Osteoblast (primary cell): ENCODE measurements around the gene SPINT1. TPM values are rescaled to one million over a fixed set of nuclear protein-coding genes. Genes with fewer than 3 reads are reported as not detected.

Source experiments
- DNase-seq: peaks from one replicate; pipeline ENCODE4 v3.0.0; 2011; ENCODE audit warnings: low spot score, mixed read lengths; ENCODE audit not compliant: insufficient read length; ENCODE audit errors: missing footprints
- H2AFZ ChIP-seq: 2 replicates; pipeline ENCODE4 v1.6.0; 2011; ENCODE audit warnings: mild to moderate bottlenecking, low read length
- H3K27ac ChIP-seq: 2 replicates; pipeline ENCODE4 v1.5.1; 2011; ENCODE audit warnings: mild to moderate bottlenecking, low read depth, low read length, moderate library complexity
- H3K27me3 ChIP-seq: 2 replicates; pipeline ENCODE4 v1.6.0; 2012; ENCODE audit warnings: mild to moderate bottlenecking, control low read depth, inconsistent platforms, low read length, moderate library complexity; ENCODE audit not compliant: insufficient read depth
- H3K36me3 ChIP-seq: 2 replicates; pipeline ENCODE4 v1.5.1; 2011; ENCODE audit warnings: mild to moderate bottlenecking, low read length, control low read depth, moderate library complexity; ENCODE audit not compliant: insufficient read depth
- H3K4me1 ChIP-seq: 2 replicates; pipeline ENCODE4 v1.5.1; 2011; ENCODE audit warnings: mild to moderate bottlenecking, low read length, control low read depth, moderate library complexity; ENCODE audit not compliant: insufficient read depth
- H3K4me2 ChIP-seq: 2 replicates; pipeline ENCODE4 v1.6.0; 2011; ENCODE audit warnings: mild to moderate bottlenecking, low read length; ENCODE audit not compliant: insufficient read depth
- H3K4me3 ChIP-seq: fragments of 200-600 bp; sonication (generic); 3 replicates; pipeline ENCODE4 v1.5.1; 2012; ENCODE audit warnings: mild to moderate bottlenecking, low read length, inconsistent platforms; ENCODE audit not compliant: insufficient read depth
- H3K79me2 ChIP-seq: 2 replicates; pipeline ENCODE4 v1.6.0; 2012; ENCODE audit warnings: mild to moderate bottlenecking, low read length, control low read depth, inconsistent platforms; ENCODE audit not compliant: insufficient read depth
- H3K9me3 ChIP-seq: 2 replicates; pipeline ENCODE4 v1.5.1; 2011; ENCODE audit warnings: low read depth, low read length, control low read depth
- H4K20me1 ChIP-seq: 2 replicates; pipeline ENCODE4 v1.6.0; 2012; ENCODE audit warnings: mild to moderate bottlenecking, low read length, control low read depth; ENCODE audit not compliant: insufficient read depth
- CTCF ChIP-seq: IDR thresholded peaks from 2 replicates; pipeline ENCODE4 v1.5.1; 2011; ENCODE audit warnings: mild to moderate bottlenecking, low read depth, low read length, moderate library complexity; ENCODE audit errors: extremely low read depth
- total RNA-seq: library from RNA; depleted of rRNA; stranded (reverse); fragments of >200 nt; gene quantifications from 2 replicates; pipeline ENCODE4 v1.2.3, GENCODE V29; 2012

Gene SPINT1
- total RNA-seq, 1 donor: 0.72 TPM

- no peak for TF ChIP-seq CTCF
Observed at GRCh38 chr15:40871749-40872617, 28.1 kb downstream of the SPINT1 start.

GRCh38 chr15:40872791-40873693, 29.2 kb downstream of the SPINT1 start:
- no peaks in the 10 kb centered on the region for H3K9me3 ChIP-seq
- no peaks in the 10 kb centered on the region for H3K36me3 ChIP-seq
- peak overlapping the region; percentile 78 for H3K4me2 ChIP-seq
- no peak overlapping the region for H2AFZ ChIP-seq
- H3K27me3 ChIP-seq: peaks cover 26% of the 10 kb centered on the region
- peak overlapping the region; percentile 67 for H3K4me3 ChIP-seq
- peaks cover 4% of the 10 kb centered on the region for H3K4me1 ChIP-seq
- H3K79me2 ChIP-seq: no peaks in the 10 kb centered on the region
- peak; percentile 10 for DNase-seq
- no peaks in the 10 kb centered on the region for H4K20me1 ChIP-seq
- H3K27ac ChIP-seq: no peak overlapping the region
- no peak for TF ChIP-seq CTCF

More at GRCh38 chr15:40871749-40872617, 28.1 kb downstream of the SPINT1 start:
- no peaks in the 10 kb centered on the region for H3K36me3 ChIP-seq
- H3K9me3 ChIP-seq: no peaks in the 10 kb centered on the region
- H3K4me3 ChIP-seq: no peak overlapping the region
- H2AFZ ChIP-seq: no peak overlapping the region
- H4K20me1 ChIP-seq: no peaks in the 10 kb centered on the region
- no peak overlapping the region for H3K27ac ChIP-seq
- no peak overlapping the region for H3K4me2 ChIP-seq
- H3K4me1 ChIP-seq: peaks cover 4% of the 10 kb centered on the region
- peaks cover 26% of the 10 kb centered on the region for H3K27me3 ChIP-seq
- no peak for DNase-seq
- no peaks in the 10 kb centered on the region for H3K79me2 ChIP-seq

- Histone ChIP-seq H3K27ac (no peak within 1 kb of the TSS), H2AFZ (no peak within 1 kb of the TSS), H3K9me3 (no peaks in the 10 kb centered on the region), H3K4me2 (peak within 1 kb of the TSS; percentile 78), H3K36me3 (no peaks in the 10 kb centered on the region), H4K20me1 (no peaks in the 10 kb centered on the region), H3K4me1 (peaks cover 4% of the 10 kb centered on the region), H3K27me3 (peaks cover 26% of the 10 kb centered on the region), H3K4me3 (peak within 1 kb of the TSS; percentile 67), H3K79me2 (no peaks in the 10 kb centered on the region)
- DNase-seq: peak; percentile 93
- TF ChIP-seq CTCF: no peak
Observed at GRCh38 chr15:40873694-40874561, 30.1 kb downstream of the SPINT1 start, which contains the start of gene RHOV. TSS of gene RHOV (minus strand) at chr15:40874234. CDS start at chr15:40874139, 95 bp downstream.
